LNCaP clone FGC (cell line): ENCODE results near the gene CCDC169.

Source experiments
- DNase-seq: peaks from one replicate; pipeline ENCODE4 v3.0.0-alpha.2; 2011; ENCODE audit warnings: low read depth
- H3K4me3 ChIP-seq: 2 replicates; pipeline ENCODE4 v1.5.1; 2011; ENCODE audit warnings: mild to moderate bottlenecking, low read depth, low read length, control low read depth
- TF ChIP-seq, protein P1 (sequence below): IDR thresholded peaks from 2 replicates; pipeline ENCODE4 v1.5.1; 2012; ENCODE audit warnings: mild to moderate bottlenecking; ENCODE audit not compliant: control insufficient read depth, insufficient read depth; ENCODE audit errors: extremely low read depth

The CCDC169 gene

DNA sequence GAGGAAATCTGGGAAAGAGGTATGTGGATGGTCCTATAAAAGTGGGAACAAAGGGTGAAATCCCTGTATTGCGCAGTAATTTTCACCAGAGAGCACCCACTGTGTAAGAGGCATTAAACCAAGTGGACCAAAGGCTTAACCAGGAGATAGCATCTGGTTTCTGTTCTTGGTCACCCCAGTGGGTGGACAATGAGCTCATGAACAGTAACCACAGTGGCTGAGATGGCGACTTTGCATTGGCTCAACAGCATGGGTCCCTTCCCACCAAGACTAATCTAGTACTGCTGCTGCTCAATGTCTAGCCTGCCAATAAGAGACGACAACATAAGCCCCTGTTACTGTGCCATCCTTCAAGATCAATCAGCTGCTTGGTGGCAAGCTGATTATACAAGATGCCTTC is 36.6 kb downstream of the CCDC169 start:
- no peak for DNase-seq
- TF ChIP-seq, protein P1, sequence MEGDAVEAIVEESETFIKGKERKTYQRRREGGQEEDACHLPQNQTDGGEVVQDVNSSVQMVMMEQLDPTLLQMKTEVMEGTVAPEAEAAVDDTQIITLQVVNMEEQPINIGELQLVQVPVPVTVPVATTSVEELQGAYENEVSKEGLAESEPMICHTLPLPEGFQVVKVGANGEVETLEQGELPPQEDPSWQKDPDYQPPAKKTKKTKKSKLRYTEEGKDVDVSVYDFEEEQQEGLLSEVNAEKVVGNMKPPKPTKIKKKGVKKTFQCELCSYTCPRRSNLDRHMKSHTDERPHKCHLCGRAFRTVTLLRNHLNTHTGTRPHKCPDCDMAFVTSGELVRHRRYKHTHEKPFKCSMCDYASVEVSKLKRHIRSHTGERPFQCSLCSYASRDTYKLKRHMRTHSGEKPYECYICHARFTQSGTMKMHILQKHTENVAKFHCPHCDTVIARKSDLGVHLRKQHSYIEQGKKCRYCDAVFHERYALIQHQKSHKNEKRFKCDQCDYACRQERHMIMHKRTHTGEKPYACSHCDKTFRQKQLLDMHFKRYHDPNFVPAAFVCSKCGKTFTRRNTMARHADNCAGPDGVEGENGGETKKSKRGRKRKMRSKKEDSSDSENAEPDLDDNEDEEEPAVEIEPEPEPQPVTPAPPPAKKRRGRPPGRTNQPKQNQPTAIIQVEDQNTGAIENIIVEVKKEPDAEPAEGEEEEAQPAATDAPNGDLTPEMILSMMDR: no peak
- H3K4me3 ChIP-seq: no peak overlapping the region

DNA sequence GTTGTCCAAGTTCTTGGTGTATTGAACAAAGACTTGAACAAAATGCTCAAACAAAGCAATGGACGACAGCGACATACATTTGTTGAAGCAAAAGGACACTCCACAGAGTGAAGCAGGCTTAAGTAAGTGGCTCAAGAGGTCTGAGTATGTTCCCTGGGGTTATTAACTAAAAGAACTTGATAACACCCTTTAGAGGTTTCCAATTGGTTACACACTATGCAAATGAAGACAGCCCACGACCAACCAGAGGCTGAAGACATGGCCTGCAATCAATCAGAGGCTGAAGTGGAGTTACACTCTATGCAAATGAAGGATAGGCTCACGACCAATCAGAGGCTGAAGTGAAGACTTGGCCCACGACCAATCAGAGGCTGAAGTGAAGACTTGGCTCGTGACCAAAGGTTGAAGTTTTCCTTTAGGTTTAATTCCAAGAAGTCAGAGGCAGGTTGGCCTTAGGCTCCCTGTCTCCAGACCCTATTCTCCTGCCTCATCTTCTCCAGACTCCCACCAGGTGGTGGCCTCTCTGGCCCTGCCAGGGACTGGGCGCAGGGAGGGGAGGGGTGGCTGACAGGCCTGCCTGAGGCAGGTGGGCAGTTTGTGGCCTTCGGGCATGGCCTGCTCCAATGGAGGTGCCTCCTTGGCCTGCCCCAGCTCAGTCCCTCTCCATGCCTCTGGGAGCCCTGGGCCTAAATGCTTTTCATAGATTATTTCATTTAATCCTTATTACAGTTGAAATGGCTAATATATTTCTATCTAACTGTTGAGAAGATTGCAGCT is 38.1 kb downstream of the CCDC169 start:
- H3K4me3 ChIP-seq: no peak overlapping the region
- DNase-seq: no peak
- TF ChIP-seq, protein P1: no peak

DNA sequence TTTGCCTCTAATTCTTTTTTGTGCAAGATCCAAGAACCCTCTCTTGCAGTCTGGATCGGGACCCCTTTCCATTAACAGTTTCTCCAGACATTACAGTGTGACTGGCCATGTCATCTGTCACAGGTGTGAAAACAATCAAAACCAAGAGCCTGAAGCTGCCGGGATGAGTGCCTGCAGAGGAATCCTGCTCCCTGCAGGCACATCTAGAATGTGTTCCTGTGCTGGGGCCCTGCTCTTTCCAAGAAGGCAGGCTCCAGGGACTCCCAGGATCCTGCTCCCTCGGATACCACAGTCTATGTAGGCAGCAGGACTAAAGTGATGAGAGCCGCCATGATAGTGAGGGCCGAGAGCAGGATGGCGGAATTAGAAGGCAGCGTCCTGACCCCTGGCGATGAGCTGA is 38.8 kb downstream of the CCDC169 start:
- TF ChIP-seq, protein P1: no peak
- no peak overlapping the region for H3K4me3 ChIP-seq
- no peak for DNase-seq

DNA sequence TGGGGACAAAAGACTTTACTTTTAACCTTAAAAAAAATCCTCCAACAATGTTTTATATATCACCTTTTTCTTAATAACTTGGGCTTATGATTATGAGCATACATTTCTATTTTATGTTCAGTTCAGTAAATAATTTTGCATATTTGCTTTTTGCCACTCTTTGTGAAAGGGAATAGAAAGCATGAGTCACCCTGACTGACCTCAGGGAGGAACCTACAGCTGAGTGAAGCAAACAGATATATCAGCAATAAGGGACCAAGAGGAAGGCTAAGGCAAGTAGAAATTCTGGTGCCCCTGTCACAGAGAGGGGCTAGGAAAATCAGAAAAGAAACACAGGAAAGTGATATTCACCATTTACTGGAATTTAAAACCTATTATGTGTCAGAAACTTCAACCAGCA is 46.1 kb downstream of the CCDC169 start:
- no peak overlapping the region for H3K4me3 ChIP-seq
- no peak for DNase-seq
- TF ChIP-seq, protein P1: no peak

DNA sequence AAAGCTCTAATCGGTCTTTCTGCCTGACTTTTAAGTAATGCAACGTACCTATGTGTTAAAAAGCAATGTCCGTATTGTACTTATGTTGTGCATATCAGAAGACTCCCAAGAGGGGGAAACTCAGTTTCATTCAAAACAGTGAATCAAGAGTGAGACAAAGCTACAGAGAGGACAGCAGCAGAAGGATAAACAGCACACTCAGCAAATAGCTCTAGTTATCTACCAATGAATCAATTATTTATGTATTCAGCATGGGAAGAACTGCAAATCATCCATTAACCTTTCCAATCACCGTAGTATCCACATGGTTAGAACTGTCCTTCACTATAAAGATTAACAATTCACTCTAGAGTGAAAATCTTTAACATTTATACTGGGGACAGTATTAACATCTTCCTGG is 46.6 kb downstream of the CCDC169 start:
- TF ChIP-seq, protein P1: no peak

DNA sequence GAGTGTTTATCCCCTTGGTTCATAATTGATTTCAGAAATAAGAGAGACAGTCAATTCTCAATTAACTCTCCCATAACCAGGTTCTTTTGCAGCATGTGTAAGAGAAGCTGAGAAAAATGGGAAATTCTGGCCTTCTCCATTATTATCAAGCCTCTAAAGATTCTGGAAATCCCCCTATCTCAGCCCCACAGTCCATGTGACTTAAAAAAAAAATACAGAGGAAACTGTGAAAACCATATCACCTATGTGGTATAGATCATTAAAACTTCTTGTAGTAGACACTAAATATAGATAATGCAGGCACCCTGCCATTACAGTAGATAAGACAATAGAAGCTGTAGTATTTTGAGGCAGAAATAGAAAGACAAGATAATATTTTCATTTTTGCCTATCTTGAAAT is 48.9 kb downstream of the CCDC169 start:
- TF ChIP-seq, protein P1: no peak
- H3K4me3 ChIP-seq: no peak overlapping the region
- no peak for DNase-seq

More for the DNA sequence above, 46.6 kb downstream of the CCDC169 start:
- no peak overlapping the region for H3K4me3 ChIP-seq
- no peak for DNase-seq

DNA sequence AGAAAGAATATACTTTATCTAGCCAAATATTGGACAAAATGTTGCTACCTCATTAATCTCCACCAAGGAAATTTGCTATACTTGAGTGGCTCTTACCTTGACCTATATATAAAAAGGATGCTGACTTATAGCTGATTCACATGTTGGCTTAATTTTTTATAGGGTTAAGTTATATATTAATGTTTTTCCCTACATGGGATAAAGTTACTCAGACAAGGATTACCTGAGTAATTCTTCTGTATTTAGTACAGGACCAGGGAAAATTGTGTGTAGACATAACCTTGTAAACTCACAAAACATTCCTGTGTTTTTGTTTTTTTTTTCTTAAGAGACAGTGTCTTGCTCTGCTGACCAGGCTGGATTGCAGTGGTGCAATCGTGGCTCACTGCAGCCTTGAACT is 52.6 kb downstream of the CCDC169 start:
- no peak overlapping the region for H3K4me3 ChIP-seq
- no peak for DNase-seq
- TF ChIP-seq, protein P1: no peak
